Breast epithelium (tissue), 4 donors: ENCODE measurements around the gene TFCP2L1. TPM values are rescaled to one million over a fixed set of nuclear protein-coding genes. Genes with fewer than 3 reads are reported as not detected.
A peak's percentile ranks its signal among the peaks of the same experiment; 100 is the strongest.
"Not testable (repeated sequence)": the region's sequence is repeated elsewhere in the genome, so short reads cannot be mapped to it uniquely, and the experiment has no call there.

Source experiments
- DNase-seq, 2 donors: peaks; one replicate each; pipeline ENCODE4 v3.0.0-alpha.2; 2019; ENCODE audit warnings: low spot score in 2 of 2
- H3K27ac ChIP-seq, 2 donors: fragments of 200-600 bp; sonication (generic) in 1 of 2; one replicate each; pipeline ENCODE4 v1.5.1; 2016 to 2019; ENCODE audit warnings: mild to moderate bottlenecking in 1 of 2
- H3K27me3 ChIP-seq, 2 donors: fragments of 200-600 bp; sonication (generic) in 1 of 2; one replicate each; pipeline versions ENCODE4 v1.5.1 to v1.6.0; 2017 to 2019; ENCODE audit warnings: control low read depth in 1 of 2, mild to moderate bottlenecking in 1 of 2
- H3K36me3 ChIP-seq: fragments of 200-600 bp; one replicate; pipeline ENCODE4 v1.5.1; 2019
- H3K4me1 ChIP-seq, 2 donors: fragments of 200-600 bp; sonication (generic); one replicate each; pipeline ENCODE4 v1.5.1; 2016 to 2019; ENCODE audit warnings: control low read depth in 1 of 2
- H3K4me3 ChIP-seq, 3 donors: fragments of 200-600 bp; sonication (generic); 1 replicate in 2 of 3; 2 replicates in 1 of 3; pipeline ENCODE4 v1.5.1; 2016 to 2019; ENCODE audit warnings: mild to moderate bottlenecking in 3 of 3, moderate library complexity in 2 of 3
- H3K9me3 ChIP-seq, 2 donors: fragments of 200-600 bp; sonication (generic) in 1 of 2; one replicate each; pipeline ENCODE4 v1.5.1; 2016 to 2019; ENCODE audit warnings: control low read depth in 1 of 2
- CTCF ChIP-seq, 3 donors: fragments of 450-650 bp; IDR thresholded peaks; one replicate each; pipeline ENCODE4 v1.5.1; 2016 to 2017; ENCODE audit warnings: antibody characterized with exemption in 3 of 3, mild to moderate bottlenecking in 3 of 3, moderate library complexity in 3 of 3
- POLR2A ChIP-seq: fragments of 450-650 bp; IDR thresholded peaks from one replicate; pipeline ENCODE4 v1.6.1; 2016; ENCODE audit warnings: antibody characterized with exemption, mild to moderate bottlenecking, moderate library complexity
- POLR2AphosphoS5 ChIP-seq, 3 donors: sonication (generic); formaldehyde crosslinking; IDR thresholded peaks; one replicate each; pipeline ENCODE4 v1.6.1; 2017; ENCODE audit warnings: antibody characterized with exemption in 3 of 3
- intact Hi-C: fragments of 100-400 bp; cut with DNase I; formaldehyde crosslinking; loops from one replicate; pipeline ENCODE4 v1.15.1; 2023; ENCODE audit warnings: low total_unique reads
- total RNA-seq, 3 donors: library from RNA; depleted of rRNA; stranded (reverse); fragments of >200 nt; gene quantifications; one replicate each; pipeline ENCODE4 v1.1.0, GENCODE V29; 2016

TFCP2L1 gene
- total RNA-seq, 3 donors from 2014 or later = 7.5 to 90.3 (median 8.3) TPM

GRCh38 chr2:121279476-121280220 is 5.4 kb downstream of the TFCP2L1 start:
- TF ChIP-seq POLR2A = no peak
- Histone ChIP-seq H3K4me3 (no peak overlapping the region), H3K4me1 (peaks cover 0 to 3% of the 10 kb centered on the region in 2 donors), H3K9me3 (no peaks in the 10 kb centered on the region), H3K27ac (no peak overlapping the region), H3K36me3 (no peaks in the 10 kb centered on the region), H3K27me3 (peaks cover 0 to 4% of the 10 kb centered on the region in 2 donors)
- DNase-seq = peak in 1 of 2 donors; percentile 27
- intact Hi-C loops = no loop called here

- intact Hi-C loops = no loop called here
- DNase-seq = no peak
- TF ChIP-seq CTCF (IDR thresholded peaks at IDR 0.05) = no peak
- TF ChIP-seq POLR2A = no peak
- no peak for TF ChIP-seq POLR2AphosphoS5 (IDR thresholded peaks at IDR 0.05)
- Histone ChIP-seq H3K36me3 (no peaks in the 10 kb centered on the region), H3K9me3 (no peaks in the 10 kb centered on the region), H3K4me1 (no peaks in the 10 kb centered on the region), H3K27ac (no peak overlapping the region), H3K4me3 (no peak overlapping the region), H3K27me3 (no peaks in the 10 kb centered on the region)
These were observed 8.7 kb downstream of the TFCP2L1 start for GRCh38 chr2:121276341-121276740.

- intact Hi-C loops = no loop called here
- TF ChIP-seq CTCF (IDR thresholded peaks at IDR 0.05) = no peak
- no peak for TF ChIP-seq POLR2AphosphoS5 (IDR thresholded peaks at IDR 0.05)
- no peak for TF ChIP-seq POLR2A
- no peak for DNase-seq
These were observed 11.9 kb downstream of the TFCP2L1 start for GRCh38 chr2:121273116-121273515.

GRCh38 chr2:121272596-121272995 is 12.4 kb downstream of the TFCP2L1 start:
- DNase-seq = no peak
- TF ChIP-seq POLR2A = no peak
- no peak for TF ChIP-seq POLR2AphosphoS5 (IDR thresholded peaks at IDR 0.05)
- no peak for TF ChIP-seq CTCF (IDR thresholded peaks at IDR 0.05)
- Histone ChIP-seq H3K27me3 (no peaks in the 10 kb centered on the region), H3K4me1 (no peaks in the 10 kb centered on the region), H3K4me3 (no peak overlapping the region), H3K36me3 (no peaks in the 10 kb centered on the region), H3K27ac (peak overlapping the region in 1 of 2 donors; percentile 12), H3K9me3 (no peaks in the 10 kb centered on the region)
- intact Hi-C loops = no loop called here

More at GRCh38 chr2:121273116-121273515, 11.9 kb downstream of the TFCP2L1 start:
- no peaks in the 10 kb centered on the region for H3K36me3 ChIP-seq
- H3K27me3 ChIP-seq = no peaks in the 10 kb centered on the region
- no peaks in the 10 kb centered on the region for H3K4me1 ChIP-seq
- no peaks in the 10 kb centered on the region for H3K9me3 ChIP-seq
- no peak overlapping the region for H3K27ac ChIP-seq
- no peak overlapping the region for H3K4me3 ChIP-seq

- intact Hi-C loops, H3K4me3 ChIP-seq: not testable (repeated sequence)
These were observed 15.6 kb downstream of the TFCP2L1 start for GRCh38 chr2:121269436-121269835.

GRCh38 chr2:121266543-121267106 is 18.4 kb downstream of the TFCP2L1 start:
- Histone ChIP-seq H3K27me3 (no peaks in the 10 kb centered on the region), H3K4me3 (no peak overlapping the region), H3K36me3 (no peaks in the 10 kb centered on the region), H3K9me3 (no peaks in the 10 kb centered on the region), H3K27ac (no peak overlapping the region), H3K4me1 (no peaks in the 10 kb centered on the region)
- peak in 1 of 2 donors; percentile 14 for DNase-seq
- intact Hi-C loops = no loop called here
- no peak for TF ChIP-seq CTCF (IDR thresholded peaks at IDR 0.05)
- no peak for TF ChIP-seq POLR2AphosphoS5 (IDR thresholded peaks at IDR 0.05)
- no peak for TF ChIP-seq POLR2A

More at GRCh38 chr2:121269436-121269835, 15.6 kb downstream of the TFCP2L1 start:
- not testable (repeated sequence) for H3K4me1 ChIP-seq, H3K27me3 ChIP-seq, H3K9me3 ChIP-seq, H3K36me3 ChIP-seq, H3K27ac ChIP-seq, DNase-seq
